Natural killer cell treated with Interleukin-12 subunit alpha and Interleukin-12 subunit beta and Interleukin-15 and Interleukin-18, amount 100 ng/mL, for 72 hours (primary cell): Measurements from ENCODE around the gene ABCA8. TPM values are rescaled to one million over a fixed set of nuclear protein-coding genes. Genes with fewer than 3 reads are reported as not detected.
"Not testable (repeated sequence)": the region's sequence is repeated elsewhere in the genome, so short reads cannot be mapped to it uniquely, and the experiment has no call there.

Experiments used
- ATAC-seq, 2 donors: fragments of 150-1000 bp; cut with Tn5 transposase in 1 of 2; sonication (Bioruptor Pico), chemical (Tn5 transposase) in 1 of 2; 2 replicates each; pipeline ENCODE4 v1.10.0; 2021
- DNase-seq: peaks from one replicate; pipeline ENCODE4 v3.0.0; 2022; ENCODE audit warnings: low spot score
- H3K27ac Mint-ChIP-seq, 2 donors: 1 replicate in 1 of 2; 2 replicates in 1 of 2; pipeline ENCODE4 v1.8.0; 2022; ENCODE audit warnings: mixed read lengths in 2 of 2, mild to moderate bottlenecking in 1 of 2, moderate library complexity in 1 of 2
- H3K27me3 Mint-ChIP-seq, 2 donors: 1 replicate in 1 of 2; 2 replicates in 1 of 2; pipeline ENCODE4 v1.8.0; 2022; ENCODE audit warnings: mixed read lengths in 2 of 2
- H3K36me3 Mint-ChIP-seq: one replicate; pipeline ENCODE4 v1.8.0; 2022; ENCODE audit warnings: mixed read lengths
- H3K4me1 Mint-ChIP-seq, 2 donors: 1 replicate in 1 of 2; 2 replicates in 1 of 2; pipeline ENCODE4 v1.8.0; 2022; ENCODE audit warnings: low read depth in 2 of 2, mixed read lengths in 2 of 2, mild to moderate bottlenecking in 1 of 2
- H3K4me3 Mint-ChIP-seq: one replicate; pipeline ENCODE4 v1.8.0; 2022; ENCODE audit warnings: mixed read lengths
- H3K9me3 Mint-ChIP-seq: 2 replicates; pipeline ENCODE4 v1.8.0; 2022; ENCODE audit warnings: mixed read lengths
- total RNA-seq, 2 donors: library from RNA; stranded (reverse); gene quantifications; one replicate each; pipeline ENCODE4 v1.2.3, GENCODE V29; 2022

Gene ABCA8
- total RNA-seq, 2 donors from 2014 or later = not detected

DNA sequence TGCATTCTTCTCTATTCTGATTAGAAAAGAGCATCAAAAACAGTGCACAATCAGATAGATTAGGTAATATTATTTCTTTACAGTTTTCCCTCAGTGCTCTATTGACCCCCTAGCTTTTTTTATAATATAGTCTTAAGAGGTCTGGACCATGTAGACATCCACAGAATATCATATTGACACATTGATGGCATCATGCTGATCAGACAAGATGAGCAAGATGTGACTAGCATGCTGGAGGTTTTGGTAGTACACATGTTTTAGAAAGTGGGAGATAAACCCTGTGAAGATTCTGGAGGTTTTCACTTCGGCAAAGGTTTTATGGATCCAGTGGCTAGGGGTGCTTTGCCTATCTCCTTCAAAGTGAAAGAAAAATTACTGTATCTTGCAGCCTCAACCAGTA is 2.8 kb upstream of the ABCA8 start:
- Mint-ChIP-seq H3K4me1 (no peaks in the 10 kb centered on the region), H3K27me3 (peaks cover 0 to 3% of the 10 kb centered on the region in 2 donors), H3K9me3 (no peaks in the 10 kb centered on the region), H3K4me3 (no peak overlapping the region), H3K27ac (no peak overlapping the region), H3K36me3 (no peaks in the 10 kb centered on the region)
- ATAC-seq (no peak), DNase-seq (no peak)

- Mint-ChIP-seq H3K27ac (no peak overlapping the region), H3K9me3 (no peaks in the 10 kb centered on the region), H3K27me3 (peaks cover 0 to 3% of the 10 kb centered on the region in 2 donors), H3K4me3 (no peak overlapping the region), H3K36me3 (no peaks in the 10 kb centered on the region), H3K4me1 (no peaks in the 10 kb centered on the region)
- DNase-seq (no peak), ATAC-seq (no peak)
Observed at GRCh38 chr17:68954146-68954896, 871 bp downstream of the ABCA8 start.

- Mint-ChIP-seq H3K9me3 (no peaks in the 10 kb centered on the region), H3K36me3 (no peaks in the 10 kb centered on the region), H3K27ac (no peak overlapping the region), H3K27me3 (peaks cover 0 to 5% of the 10 kb centered on the region in 2 donors), H3K4me3 (no peak overlapping the region), H3K4me1 (no peaks in the 10 kb centered on the region)
- ATAC-seq (no peak), DNase-seq (no peak)
Observed at GRCh38 chr17:68953340-68953997, 1.7 kb downstream of the ABCA8 start.

DNA sequence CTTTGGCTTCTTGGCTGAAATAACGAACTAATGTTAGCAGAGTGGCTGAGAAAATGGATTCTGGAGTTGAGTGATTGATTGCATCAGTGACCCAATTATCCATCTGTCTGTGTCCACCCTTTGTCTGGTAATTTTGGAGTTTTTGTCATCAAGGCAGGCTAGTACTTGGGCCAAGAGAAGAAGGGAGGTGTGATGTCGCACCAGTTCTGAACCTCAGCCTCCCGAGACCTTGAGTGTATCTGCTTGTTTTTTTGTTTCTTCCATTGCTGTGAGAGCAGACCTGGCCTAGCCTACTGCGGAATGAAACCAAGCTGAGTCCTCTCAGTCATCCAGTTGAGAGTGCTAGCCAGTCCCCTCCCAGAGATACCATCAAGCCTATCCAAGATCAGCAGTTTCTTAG is 4.5 kb downstream of the ABCA8 start:
- Mint-ChIP-seq H3K4me3 (no peak overlapping the region), H3K27me3 (peaks cover 0 to 2% of the 10 kb centered on the region in 2 donors), H3K4me1 (no peaks in the 10 kb centered on the region), H3K27ac (no peak overlapping the region), H3K9me3 (peaks cover 3% of the 10 kb centered on the region), H3K36me3 (no peaks in the 10 kb centered on the region)
- ATAC-seq = no peak
- no peak for DNase-seq

- H3K4me1 Mint-ChIP-seq, DNase-seq, H3K9me3 Mint-ChIP-seq, H3K27ac Mint-ChIP-seq, H3K4me3 Mint-ChIP-seq, H3K36me3 Mint-ChIP-seq, ATAC-seq, H3K27me3 Mint-ChIP-seq: not testable (repeated sequence)
Observed at GRCh38 chr17:68947868-68948267, 7.3 kb downstream of the ABCA8 start.

DNA sequence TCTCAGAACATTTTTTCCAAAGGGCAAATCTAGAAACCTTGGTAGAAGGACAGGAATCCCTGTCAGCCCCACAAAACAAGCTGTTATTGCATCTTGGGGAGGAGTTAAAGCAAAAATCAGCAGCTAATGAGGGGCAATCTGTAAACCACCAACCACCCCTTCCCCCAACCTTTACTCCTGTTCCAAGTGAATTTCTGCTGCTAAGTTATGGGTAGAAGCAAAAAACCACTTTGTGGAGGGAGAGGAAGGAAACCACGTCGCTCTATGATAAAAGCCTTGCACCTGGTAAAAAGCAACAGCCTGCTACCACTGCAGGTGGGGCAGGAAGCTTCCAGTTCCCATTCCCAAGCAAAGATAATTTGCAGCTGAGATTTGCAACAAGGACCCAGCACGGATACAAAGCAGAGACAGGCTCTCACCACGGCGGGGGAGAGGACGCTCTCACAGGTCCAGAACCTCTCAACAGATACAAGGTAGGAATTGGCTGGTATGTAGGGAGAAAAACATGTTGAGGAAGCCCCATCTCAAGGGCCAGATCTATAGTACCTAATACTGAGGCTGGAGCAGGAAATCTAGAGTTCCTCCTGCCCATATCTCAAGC is 10.7 kb downstream of the ABCA8 start:
- peaks cover 5 to 12% of the 10 kb centered on the region in 2 donors for H3K27me3 Mint-ChIP-seq
- ATAC-seq = no peak
- no peaks in the 10 kb centered on the region for H3K4me1 Mint-ChIP-seq
- H3K36me3 Mint-ChIP-seq = no peaks in the 10 kb centered on the region
- no peak for DNase-seq
- H3K9me3 Mint-ChIP-seq = peaks cover 3% of the 10 kb centered on the region
- no peak overlapping the region for H3K4me3 Mint-ChIP-seq
- H3K27ac Mint-ChIP-seq = no peak overlapping the region

DNA sequence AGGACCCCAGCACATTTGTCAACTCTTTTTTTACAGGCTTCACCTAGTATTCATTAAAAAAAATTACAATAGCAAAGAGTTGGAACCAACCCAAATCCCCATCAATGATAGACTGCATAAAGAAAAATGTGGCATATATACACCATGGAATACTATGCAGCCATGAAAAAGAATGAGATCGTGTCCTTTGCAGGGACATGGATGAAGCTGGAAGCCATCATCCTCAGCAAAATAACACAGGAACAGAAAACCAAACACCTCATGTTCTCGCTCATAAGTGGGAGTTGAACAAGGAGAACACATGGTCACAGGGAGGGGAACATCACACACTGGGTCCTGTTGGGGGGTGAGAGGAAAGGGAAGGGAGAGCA is 11.4 kb downstream of the ABCA8 start:
- not testable (repeated sequence) for H3K27ac Mint-ChIP-seq, H3K36me3 Mint-ChIP-seq, H3K4me3 Mint-ChIP-seq, ATAC-seq, DNase-seq, H3K9me3 Mint-ChIP-seq, H3K4me1 Mint-ChIP-seq
- H3K27me3 Mint-ChIP-seq = peaks cover 3 to 18% of the 10 kb centered on the region in 2 donors

- H3K27me3 Mint-ChIP-seq = peaks cover 3 to 19% of the 10 kb centered on the region in 2 donors
- no peak overlapping the region for H3K27ac Mint-ChIP-seq
- no peak overlapping the region for H3K4me3 Mint-ChIP-seq
- H3K36me3 Mint-ChIP-seq = no peaks in the 10 kb centered on the region
- H3K4me1 Mint-ChIP-seq = no peaks in the 10 kb centered on the region
- DNase-seq (no peak), ATAC-seq (no peak)
- H3K9me3 Mint-ChIP-seq = peaks cover 3% of the 10 kb centered on the region
Observed at GRCh38 chr17:68943123-68943811, 11.9 kb downstream of the ABCA8 start.

GRCh38 chr17:68942389-68942788 is 12.8 kb downstream of the ABCA8 start:
- no peak for DNase-seq
- H3K9me3 Mint-ChIP-seq = no peaks in the 10 kb centered on the region
- H3K27ac Mint-ChIP-seq = no peak overlapping the region
- no peaks in the 10 kb centered on the region for H3K4me1 Mint-ChIP-seq
- ATAC-seq = no peak
- peaks cover 3 to 19% of the 10 kb centered on the region in 2 donors for H3K27me3 Mint-ChIP-seq
- H3K4me3 Mint-ChIP-seq = no peak overlapping the region
- no peaks in the 10 kb centered on the region for H3K36me3 Mint-ChIP-seq

GRCh38 chr17:68941761-68942160 is 13.4 kb downstream of the ABCA8 start:
- Mint-ChIP-seq H3K9me3 (no peaks in the 10 kb centered on the region), H3K27ac (no peak overlapping the region), H3K27me3 (peaks cover 3 to 24% of the 10 kb centered on the region in 2 donors), H3K36me3 (no peaks in the 10 kb centered on the region), H3K4me3 (no peak overlapping the region), H3K4me1 (no peaks in the 10 kb centered on the region)
- ATAC-seq = no peak
- DNase-seq = no peak

DNA sequence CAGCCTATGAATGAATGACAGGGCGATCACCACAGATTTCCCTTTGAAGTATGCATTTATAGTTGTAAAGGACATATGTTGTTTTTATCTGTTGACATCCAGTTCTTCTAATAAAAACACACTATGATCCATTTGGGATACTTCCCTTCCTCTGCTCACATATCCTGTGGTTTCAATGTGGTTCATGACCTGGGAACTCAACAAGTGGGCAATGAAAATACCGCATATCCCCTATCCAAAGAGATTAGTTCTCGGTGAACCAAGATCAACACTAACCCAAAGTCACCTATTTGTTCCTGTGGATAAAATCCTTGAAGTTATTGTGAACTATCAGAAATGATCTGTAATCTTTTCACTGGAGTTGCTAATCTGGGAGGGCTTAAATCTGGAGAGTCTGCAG is 16.0 kb downstream of the ABCA8 start:
- Mint-ChIP-seq H3K4me1 (no peaks in the 10 kb centered on the region), H3K27ac (no peak overlapping the region), H3K4me3 (no peak overlapping the region), H3K27me3 (peaks cover 0 to 36% of the 10 kb centered on the region in 2 donors), H3K36me3 (no peaks in the 10 kb centered on the region), H3K9me3 (no peaks in the 10 kb centered on the region)
- ATAC-seq = no peak
- DNase-seq = no peak

- H3K9me3 Mint-ChIP-seq = no peaks in the 10 kb centered on the region
- peaks cover 0 to 36% of the 10 kb centered on the region in 2 donors for H3K27me3 Mint-ChIP-seq
- DNase-seq (no peak), ATAC-seq (no peak)
- no peak overlapping the region for H3K27ac Mint-ChIP-seq
- no peak overlapping the region for H3K4me3 Mint-ChIP-seq
- no peaks in the 10 kb centered on the region for H3K4me1 Mint-ChIP-seq
- H3K36me3 Mint-ChIP-seq = no peaks in the 10 kb centered on the region
Observed at GRCh38 chr17:68937890-68938514, 17.2 kb downstream of the ABCA8 start.

GRCh38 chr17:68927516-68927915 is 27.7 kb downstream of the ABCA8 start:
- Mint-ChIP-seq H3K9me3 (no peaks in the 10 kb centered on the region), H3K27me3 (peaks cover 10 to 21% of the 10 kb centered on the region in 2 donors), H3K4me3 (no peak overlapping the region), H3K36me3 (no peaks in the 10 kb centered on the region), H3K27ac (no peak overlapping the region), H3K4me1 (no peaks in the 10 kb centered on the region)
- DNase-seq (no peak), ATAC-seq (no peak)
